GM18526 (cell line): ENCODE data around the gene DIP2C.

ENCODE experiments used
- POLR2A ChIP-seq: IDR thresholded peaks from 3 replicates; pipeline ENCODE4 v1.6.1; 2011; ENCODE audit not compliant: insufficient read length; ENCODE audit errors: extremely low read depth

DIP2C gene

GRCh38 chr10:395665-396064 lies 293.8 kb downstream of the DIP2C start:
- TF ChIP-seq POLR2A: no peak

- no peak for TF ChIP-seq POLR2A
Measured at GRCh38 chr10:393787-394438, 295.6 kb downstream of the DIP2C start.

- TF ChIP-seq POLR2A: no peak
Measured at GRCh38 chr10:393106-393745, 296.2 kb downstream of the DIP2C start.

- TF ChIP-seq POLR2A: no peak
Measured at GRCh38 chr10:392705-393037, 296.8 kb downstream of the DIP2C start.

- TF ChIP-seq POLR2A: no peak
Measured at GRCh38 chr10:391847-392704, 297.4 kb downstream of the DIP2C start.

- TF ChIP-seq POLR2A: no peak
Measured at GRCh38 chr10:391305-391704, 298.2 kb downstream of the DIP2C start.

GRCh38 chr10:390449-391100 lies 298.9 kb downstream of the DIP2C start:
- no peak for TF ChIP-seq POLR2A

- TF ChIP-seq POLR2A: no peak
Measured at GRCh38 chr10:389836-390448, 299.5 kb downstream of the DIP2C start.

- no peak for TF ChIP-seq POLR2A
Measured at GRCh38 chr10:389261-389790, 300.1 kb downstream of the DIP2C start.

GRCh38 chr10:388661-389045 lies 300.8 kb downstream of the DIP2C start:
- TF ChIP-seq POLR2A: no peak

- no peak for TF ChIP-seq POLR2A
Measured at GRCh38 chr10:387909-388660, 301.4 kb downstream of the DIP2C start.

GRCh38 chr10:387593-387891 lies 301.9 kb downstream of the DIP2C start:
- no peak for TF ChIP-seq POLR2A

- no peak for TF ChIP-seq POLR2A
Measured at GRCh38 chr10:386771-387592, 302.5 kb downstream of the DIP2C start.
